Activated CD8-positive, alpha-beta memory T cell treated with anti-CD3 and anti-CD28 coated beads for 1 hour (primary cell): ENCODE data around the gene VAMP5.
"Not testable (repeated sequence)": the region's sequence is repeated elsewhere in the genome, so short reads cannot be mapped to it uniquely, and the experiment has no call there.

Experiments used
- DNase-seq, 2 donors: peaks; one replicate each; pipeline ENCODE4 v3.0.0-alpha.2; 2020; ENCODE audit warnings: low read depth in 1 of 2; ENCODE audit errors: extremely low read depth in 1 of 2

Gene VAMP5, protein sequence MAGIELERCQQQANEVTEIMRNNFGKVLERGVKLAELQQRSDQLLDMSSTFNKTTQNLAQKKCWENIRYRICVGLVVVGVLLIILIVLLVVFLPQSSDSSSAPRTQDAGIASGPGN

DNA sequence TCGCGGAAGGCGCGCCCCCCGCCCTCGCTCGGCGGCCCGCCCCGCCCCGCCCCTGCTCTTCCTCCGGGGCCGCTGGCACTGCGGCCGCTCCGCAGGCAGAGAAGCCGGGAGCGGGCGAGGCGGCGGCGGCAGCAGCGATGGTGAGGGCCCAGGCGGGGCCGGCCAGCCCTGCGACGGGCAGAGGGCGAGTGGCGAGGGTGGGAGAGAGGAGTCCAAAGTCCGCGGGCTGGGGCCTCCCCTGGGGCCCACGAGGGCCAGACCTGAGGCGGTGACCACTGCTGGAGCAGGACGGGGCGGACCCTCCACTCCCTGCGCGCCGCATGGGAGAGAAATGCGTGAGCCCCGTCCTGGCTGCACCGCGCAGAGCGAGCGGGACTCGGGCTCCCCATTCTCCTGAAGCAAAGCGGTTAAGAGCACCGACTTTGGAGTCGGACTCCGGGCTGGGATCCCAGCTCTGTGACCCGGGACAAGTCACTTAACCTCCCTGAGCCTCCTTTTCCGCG lies at the start of gene VAMP5:
Gene VAMP5, plus strand, starts transcription at position 78 of the 503 bp plus-strand sequence. Its CDS starts 60 bp downstream, at position 138.
- no peak for DNase-seq

DNA sequence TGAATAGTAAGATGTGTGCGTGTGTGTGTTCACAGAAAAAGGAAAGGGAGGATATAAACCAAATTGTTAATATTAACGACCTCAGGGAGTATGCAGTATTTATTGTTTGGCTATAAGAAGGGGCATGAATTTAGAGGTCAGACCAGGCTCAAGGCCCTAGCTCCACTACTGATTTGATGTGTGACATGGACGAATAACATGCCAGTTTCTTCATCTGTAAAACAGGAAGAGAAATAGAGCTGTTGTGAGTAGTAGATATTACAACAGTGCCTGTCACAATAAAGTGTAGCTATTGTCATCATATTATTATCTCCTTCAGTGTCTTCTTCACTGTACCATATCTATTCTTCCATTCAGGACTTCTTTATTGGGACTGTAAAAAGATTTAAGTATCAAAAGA lies 49.4 kb upstream of the VAMP5 start:
- no peak for DNase-seq

DNA sequence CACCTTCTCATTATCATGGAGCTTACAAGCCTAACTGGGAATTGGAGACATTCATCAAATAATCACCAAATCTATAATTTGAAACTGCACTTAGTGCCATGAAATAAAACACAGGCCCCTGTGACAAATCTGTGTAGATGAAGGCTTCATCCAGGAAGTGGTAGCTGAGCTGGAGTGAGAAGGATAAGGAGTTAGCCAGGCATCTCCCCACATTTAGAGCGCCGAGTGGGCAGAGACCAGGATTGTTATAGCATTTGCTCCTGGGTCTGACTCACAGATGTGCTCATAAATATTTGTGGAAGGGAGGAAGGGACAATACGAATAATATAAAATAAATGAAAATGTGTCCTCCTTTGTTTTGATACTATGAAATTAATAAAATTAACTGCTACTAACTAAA lies 47.8 kb upstream of the VAMP5 start:
- DNase-seq = no peak

DNA sequence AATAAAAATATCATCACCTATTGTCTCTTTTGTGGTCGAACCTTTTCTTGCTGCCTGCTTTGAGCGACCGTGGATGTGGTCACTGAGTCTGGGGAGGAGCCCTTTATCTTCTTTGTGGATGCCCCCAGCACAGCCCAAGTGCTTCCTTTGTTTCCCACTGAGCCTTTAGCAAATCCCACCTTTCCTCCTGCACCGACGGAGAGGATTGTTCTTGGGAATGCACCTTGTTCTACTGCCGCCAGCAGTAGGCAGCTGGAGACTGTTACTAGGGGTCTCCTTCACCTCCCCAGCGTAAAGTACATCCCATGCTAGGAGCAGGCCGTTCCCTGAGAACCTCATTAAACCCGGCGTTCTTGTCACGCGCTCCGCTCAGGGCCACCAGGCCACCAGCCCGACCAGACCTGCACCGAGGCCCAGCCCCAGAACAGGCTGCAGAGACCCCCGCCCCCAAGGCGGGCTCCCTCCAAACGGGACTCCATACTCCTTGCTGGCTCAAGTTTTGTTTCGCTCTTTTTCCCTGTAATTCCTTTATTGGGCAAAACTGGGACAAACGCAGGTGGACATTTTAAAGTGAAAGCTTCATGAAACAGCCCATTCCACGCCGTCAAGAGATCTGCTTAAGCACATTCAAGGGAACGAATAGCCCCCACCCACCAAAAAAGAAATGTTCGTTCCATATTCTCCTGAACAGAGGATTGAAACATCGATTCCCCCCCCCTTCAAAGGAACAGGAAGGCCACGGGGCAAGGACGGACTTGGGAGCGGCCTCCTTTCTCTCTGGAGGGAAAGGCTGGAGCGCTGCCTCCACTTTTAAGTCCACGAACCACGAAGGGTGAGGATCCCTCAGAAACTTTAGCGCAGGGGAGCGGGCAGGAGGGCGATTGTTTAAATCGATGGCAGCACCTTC lies 46.4 kb upstream of the VAMP5 start:
- no peak for DNase-seq

DNA sequence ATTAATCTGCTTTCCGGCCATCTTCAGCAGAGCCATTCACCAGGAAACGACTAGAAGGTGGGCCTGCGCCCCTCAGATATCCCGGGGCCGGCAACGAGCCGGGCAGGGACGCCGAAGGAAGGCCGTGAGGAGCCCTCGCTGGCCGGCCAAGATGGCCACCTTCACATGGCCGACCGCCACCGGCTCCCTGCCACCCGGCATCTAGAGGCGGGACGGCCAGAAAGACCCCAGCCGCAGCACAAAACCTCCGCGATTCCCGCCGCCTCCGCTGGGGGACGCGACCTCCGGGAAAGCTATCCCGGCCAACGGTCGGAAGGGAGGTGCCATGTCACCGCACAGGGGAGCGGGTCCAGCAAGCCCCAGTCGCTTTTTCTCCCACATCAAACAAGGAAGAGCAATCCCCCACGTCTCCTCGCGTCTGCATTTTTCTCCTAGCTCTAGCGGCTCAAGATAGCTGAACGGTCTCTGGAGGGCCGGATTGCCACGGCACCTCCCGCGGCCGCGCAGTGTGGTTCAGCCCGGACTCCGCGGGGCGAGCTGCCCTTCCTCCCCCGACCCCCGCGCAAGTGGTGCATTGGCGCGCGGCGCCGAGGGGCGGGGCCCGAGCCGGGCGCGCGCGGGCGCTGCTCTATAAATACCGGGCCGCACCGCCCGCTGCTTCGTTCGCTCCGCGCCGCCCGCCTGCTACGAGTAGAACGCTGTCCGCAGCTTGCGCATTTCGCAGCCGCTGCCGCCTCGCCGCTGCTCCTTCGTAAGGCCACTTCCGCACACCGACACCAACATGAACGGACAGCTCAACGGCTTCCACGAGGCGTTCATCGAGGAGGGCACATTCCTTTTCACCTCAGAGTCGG lies 45.5 kb upstream of the VAMP5 start, which contains the start of gene MAT2A:
Gene MAT2A, plus strand, starts transcription at position 662 of the 854 bp plus-strand sequence. Its CDS starts 120 bp downstream, at position 782.
- peak; percentile 55 to 81 for DNase-seq

DNA sequence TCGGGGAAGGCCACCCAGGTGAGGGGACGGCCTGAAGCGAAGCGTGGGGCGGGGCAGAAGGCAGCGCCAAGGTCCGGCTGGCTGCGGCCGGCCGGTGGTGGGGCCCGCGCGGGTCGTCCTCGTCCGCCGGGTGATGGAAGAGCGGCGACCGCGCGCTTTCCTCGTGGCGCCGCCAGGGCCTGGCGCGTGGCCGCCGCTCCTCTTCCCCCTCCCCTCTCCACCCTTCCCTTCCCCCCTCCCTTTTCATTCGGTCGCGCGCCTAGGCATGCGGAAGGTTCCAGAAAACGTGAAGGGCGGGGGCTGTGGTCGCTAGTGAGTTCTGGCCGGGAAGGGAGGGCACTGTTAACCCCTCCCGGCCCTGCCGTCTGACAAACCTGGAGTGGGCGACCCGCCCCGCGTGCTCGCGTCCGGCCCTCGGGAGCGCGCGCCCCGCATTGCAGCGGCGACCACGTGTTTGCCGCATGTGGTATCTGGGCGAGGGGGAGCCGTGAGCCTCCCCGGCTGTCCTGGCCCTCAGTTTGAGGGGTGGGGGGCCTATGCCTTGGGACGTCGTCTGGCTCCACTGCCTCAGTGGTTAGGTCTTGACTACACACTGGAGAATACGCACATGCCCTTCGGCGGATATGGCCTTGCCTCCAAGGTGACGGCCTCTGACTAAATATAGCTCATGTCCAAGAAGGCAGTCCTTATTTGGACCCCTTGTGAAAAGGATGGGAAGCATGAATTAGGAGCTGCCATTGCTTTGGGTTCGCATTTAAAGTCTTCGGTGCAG lies 44.7 kb upstream of the VAMP5 start:
- peak in 1 of 2 donors; percentile 46 for DNase-seq

DNA sequence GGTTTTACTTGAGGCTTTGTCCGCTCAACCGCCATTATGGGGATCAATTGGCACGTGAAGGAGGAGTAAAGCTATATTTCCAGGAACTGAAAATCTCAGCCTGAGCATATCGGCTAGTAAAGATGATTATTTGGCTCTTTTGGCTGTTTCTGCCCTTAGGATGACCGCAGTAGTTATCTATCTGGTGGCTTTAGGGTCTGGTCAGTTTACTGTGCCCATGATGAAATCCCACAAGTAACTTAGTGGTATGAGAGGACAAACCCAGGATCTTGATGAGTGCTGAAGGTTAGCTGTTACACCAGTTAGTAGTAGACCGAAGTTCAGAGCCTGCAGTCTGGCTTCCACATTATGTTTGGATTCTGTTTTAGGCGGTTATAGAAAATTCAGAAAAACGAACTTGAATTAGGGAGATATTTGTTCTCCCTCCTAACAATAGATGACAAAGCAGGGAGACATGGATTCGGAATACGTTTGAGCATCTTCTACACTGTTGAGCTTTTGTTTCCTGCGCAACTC lies 44.0 kb upstream of the VAMP5 start:
- no peak for DNase-seq

DNA sequence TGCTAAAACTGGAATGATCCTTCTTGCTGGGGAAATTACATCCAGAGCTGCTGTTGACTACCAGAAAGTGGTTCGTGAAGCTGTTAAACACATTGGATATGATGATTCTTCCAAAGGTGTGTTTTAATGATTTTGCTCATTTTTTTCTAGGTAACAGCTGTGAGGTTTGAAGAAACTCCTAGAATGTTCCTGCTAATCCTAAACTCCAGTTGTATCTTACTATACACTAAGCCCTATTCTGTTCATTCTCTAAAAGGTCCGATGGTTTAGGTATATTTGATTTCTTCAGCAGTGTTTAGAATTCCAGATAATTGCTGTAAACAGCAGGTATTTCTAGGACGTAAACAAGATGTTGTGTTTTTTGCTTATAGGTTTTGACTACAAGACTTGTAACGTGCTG lies 43.0 kb upstream of the VAMP5 start:
- no peak for DNase-seq

DNA sequence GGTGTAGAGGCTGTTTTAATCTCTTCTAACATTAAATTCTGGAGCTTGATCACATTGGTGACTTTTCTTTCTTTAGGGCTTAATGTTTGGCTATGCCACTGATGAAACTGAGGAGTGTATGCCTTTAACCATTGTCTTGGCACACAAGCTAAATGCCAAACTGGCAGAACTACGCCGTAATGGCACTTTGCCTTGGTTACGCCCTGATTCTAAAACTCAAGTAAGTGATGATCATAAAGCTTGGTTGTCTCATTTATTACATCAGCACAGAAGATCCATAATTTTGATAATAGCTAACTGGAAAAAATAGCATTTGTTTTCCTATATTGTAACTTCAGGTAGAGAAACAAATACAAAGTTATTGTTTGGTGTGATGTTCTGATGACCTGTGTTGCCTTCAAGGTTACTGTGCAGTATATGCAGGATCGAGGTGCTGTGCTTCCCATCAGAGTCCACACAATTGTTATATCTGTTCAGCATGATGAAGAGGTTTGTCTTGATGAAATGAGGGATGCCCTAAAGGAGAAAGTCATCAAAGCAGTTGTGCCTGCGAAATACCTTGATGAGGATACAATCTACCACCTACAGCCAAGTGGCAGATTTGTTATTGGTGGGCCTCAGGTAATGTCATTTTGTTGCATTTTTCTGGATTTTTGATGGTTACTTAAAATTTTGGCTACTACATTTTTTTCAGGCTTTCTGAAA lies 42.3 kb upstream of the VAMP5 start:
- no peak for DNase-seq

DNA sequence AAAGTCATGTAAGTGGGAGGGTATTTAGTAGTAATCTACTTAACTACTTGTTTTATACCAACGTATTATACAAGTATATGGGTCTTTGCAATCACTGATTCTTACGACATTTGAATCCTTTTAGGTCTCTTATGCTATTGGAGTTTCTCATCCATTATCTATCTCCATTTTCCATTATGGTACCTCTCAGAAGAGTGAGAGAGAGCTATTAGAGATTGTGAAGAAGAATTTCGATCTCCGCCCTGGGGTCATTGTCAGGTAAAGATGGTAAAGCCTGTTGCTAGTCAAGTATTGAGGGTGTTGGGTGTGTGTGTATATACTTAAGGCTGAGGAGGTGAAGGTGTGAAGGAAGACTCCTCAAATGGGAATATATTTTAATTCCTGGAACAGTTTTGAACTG lies 41.5 kb upstream of the VAMP5 start:
- DNase-seq = no peak

DNA sequence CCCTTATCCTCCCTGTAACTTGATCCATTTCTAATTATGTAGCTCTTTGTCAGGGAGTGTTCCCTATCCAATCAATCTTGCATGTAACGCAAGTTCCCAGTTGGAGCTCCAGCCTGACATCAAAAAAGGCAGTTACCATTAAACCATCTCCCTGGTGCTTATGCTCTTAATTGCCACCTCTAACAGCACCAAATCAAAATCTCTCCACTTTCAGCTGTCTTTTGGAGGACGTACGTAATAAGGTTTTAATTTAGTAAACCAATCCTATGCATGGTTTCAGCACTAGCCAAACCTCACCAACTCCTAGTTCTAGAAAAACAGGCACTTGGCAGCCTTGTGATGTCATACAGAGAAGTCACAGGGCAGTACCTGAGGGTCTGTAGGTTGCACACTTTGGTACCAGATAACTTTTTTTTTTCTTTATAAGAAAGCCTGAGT lies 40.0 kb upstream of the VAMP5 start:
- DNase-seq = not testable (repeated sequence)

DNA sequence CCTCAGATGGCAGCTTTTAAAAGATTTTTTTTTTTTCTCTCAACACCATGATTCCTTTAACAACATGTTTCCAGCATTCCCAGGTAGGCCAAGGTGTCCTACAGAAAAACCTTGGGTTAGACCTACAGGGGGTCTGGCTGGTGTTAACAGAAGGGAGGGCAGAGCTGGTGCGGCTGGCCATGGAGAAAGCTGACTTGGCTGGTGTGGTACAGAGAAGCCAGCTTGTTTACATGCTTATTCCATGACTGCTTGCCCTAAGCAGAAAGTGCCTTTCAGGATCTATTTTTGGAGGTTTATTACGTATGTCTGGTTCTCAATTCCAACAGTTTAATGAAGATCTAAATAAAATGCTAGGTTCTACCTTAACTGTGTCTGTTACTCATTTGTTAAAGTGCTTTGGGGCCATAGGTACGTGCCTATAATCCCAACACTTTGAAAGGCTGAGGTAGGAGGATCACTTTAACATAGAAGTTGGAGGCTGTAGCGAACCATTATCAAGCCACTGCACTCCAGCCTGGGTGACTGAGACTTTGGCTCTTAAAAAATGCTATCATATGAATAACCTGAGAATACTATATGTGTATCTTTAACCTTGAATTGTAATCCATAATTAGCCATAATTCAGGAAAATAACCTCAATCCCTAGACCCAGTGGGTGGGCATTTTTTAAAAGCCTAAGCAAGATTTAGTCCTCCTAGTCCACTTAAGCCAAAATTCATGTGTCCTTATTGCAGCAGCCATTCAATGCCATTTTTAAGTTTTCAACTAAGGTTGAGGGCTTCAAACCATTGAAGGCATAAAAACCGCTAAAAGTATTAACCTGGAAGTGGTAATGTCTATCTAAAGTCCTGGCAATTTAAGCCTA lies 39.1 kb upstream of the VAMP5 start:
- not testable (repeated sequence) for DNase-seq

DNA sequence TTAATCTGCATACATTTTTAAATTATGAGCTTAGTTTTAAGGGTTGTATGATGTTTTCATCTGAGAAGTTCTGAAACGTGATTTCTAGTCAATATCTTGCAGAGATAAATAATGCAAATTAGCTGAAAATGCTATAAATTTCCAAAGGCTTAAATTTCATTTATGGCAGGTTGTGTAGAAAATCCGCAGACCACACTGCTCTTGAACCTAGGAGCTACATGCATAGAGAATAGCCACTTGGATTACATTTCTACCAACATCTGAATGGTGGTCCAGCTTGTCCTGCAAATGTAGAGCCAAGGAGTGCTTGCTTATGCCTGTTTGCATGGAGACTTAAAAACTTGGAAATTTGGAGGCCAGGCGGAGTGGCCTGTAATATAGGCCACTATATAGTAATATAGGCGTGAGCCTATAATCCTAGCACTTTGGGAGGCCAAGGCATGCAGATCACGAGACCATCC lies 38.4 kb upstream of the VAMP5 start:
- no peak for DNase-seq

DNA sequence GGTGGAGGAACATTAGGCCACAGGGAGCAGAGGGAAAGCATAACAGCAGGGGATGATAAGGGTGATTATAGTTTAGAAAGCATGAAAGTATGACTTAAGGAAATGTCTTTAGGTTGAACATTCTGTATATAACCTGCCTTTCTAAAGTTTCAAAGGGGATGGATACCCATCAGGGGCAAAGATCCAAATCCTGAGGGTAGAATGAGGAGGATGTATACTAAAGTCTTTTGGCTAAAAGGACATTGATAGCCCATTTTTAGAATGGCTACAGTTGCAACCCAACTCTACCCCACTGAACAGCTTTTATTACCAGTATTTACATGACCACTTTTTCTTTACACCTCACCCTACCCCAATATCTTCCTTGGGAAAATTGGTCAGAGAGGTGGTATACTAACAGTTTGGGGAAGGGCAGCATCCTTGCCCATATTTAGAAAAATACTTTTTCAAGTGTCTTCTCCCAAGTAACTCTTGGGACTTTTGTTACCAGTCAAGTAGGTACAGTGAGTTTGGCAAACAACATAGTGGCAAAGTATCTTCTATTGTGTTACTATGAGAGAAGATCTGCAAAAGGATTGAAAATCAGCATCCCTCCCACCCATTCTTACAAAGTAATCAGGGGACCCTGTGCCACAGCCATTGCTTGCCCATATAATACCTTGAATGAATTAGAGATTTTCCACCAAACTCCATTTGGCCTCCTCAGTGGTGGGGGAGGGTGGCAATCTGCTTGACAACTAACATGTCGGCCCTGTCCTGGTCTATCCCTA lies 37.0 kb upstream of the VAMP5 start:
- no peak for DNase-seq

DNA sequence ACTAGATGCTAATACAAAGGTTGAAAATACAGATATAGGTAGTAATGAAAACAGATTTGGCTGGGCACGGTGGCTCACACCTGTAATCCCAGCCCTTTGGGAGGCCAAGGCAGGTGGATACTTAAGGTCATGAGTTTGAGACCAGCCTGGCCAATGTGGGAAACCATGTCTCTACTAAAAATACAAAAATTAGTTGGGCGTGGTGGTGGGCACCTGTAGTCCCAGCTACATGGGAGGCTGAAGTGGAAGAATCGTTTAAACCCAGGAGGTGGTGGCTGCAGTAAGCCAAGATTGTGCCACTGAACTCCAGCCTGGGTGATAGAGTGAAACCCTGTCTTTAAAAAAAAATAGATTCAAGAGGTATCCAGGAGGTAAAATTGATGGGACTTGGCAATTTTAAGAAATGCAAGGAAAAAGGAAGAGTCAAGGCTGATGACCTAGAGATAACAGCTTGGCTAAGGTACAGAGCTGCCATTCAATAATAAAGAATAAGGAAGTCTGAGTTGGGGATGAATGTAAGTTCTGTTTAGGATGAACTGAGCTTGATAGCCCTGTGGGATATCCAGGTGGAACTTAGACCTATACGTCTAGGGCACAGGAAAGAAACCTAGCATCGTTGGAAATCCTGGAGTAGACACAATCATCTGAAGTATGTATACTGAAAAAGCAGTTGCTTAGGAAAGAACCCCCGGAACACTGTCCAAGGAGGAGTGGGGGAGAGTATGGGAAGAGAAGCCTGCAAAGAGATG lies 36.2 kb upstream of the VAMP5 start:
- no peak for DNase-seq

DNA sequence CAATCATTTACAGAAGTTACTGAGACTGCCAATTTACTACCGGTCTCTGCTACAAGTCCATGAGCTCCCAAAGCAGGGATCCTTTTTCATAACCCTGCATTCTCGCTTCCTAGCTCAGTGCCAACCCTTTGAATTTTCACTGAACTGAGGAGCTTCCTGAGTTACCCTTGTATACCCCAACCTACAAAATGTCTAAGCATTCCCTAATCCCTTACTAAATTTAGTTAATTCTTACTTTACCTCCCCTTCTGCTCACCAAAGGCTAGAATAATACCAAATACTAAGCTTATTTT lies 35.7 kb upstream of the VAMP5 start:
- DNase-seq = no peak

DNA sequence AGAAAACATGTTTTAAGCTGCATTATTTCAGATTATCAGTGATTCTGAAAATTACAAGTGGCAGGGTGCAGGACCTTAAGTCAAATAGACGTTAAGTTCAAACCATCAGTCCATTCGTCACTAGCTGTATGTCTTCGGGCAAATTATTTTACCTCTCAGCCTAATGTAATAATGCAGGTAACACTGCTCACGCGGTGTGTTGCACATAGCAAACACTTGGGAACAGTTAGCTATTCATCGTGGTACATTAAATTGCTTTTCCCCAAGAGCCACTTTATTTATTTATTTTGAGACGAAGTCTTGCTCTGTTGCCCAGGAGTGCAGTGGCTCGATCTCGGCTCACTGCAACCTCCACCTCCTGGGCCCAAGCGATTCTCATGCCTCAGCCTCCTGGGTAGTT lies 35.1 kb upstream of the VAMP5 start:
- DNase-seq = no peak
